RKO (cell line): ENCODE measurements around the gene SAFB2.
"Not testable (repeated sequence)": the region's sequence is repeated elsewhere in the genome, so short reads cannot be mapped to it uniquely, and the experiment has no call there.

Source experiments
- DNase-seq: peaks from one replicate; pipeline ENCODE4 v3.0.0-alpha.2; 2016; ENCODE audit warnings: low spot score

Gene SAFB2

DNA sequence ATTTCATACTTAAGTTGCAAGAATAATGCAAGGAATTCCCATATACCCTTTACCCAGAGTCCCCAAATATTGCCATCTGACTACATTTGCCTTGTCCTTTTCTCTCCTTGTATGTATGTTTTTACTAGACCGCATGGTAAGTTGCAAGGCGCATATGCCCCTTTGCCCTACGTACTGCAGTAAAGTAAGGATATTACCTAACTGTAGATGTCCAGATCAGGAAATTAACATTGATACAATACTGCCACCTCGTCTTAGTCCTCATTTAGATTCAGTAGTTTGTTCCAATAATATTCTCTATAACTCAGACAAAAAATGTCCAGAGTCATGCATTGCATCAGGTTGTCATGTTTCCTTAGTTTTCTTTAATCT lies 9.7 kb upstream of the SAFB2 start:
- DNase-seq = no peak

DNA sequence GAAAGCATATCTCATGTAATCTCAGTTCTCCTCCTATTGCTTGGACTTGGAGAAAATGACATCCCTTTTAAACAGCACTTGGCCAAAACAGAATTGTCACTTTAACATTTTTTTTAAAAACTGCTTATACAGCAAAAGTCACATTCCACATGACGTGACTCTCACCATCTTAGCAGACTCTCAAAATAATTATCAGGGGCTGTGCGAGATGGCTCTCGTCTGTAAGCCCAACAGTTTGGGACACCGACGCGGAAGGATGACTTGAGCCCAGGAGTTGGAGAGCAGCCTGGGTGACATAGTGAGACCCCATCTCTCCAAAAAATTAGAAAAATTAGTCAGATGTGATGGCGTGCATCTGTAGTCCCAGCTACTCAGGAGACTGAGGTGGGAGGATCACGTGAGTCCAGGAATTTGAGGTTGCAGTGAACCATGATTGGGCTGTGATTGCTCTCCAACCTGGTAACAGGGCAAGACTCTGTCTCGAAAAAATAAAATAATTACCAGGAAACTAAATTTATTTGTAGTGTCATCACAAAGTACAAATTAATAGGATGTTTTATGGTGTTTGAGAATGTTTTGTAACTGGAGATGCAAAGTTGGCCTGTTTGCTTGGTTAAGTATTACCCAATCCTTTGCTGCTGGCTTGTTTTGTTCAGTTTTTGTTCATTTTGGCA lies 9.1 kb upstream of the SAFB2 start:
- DNase-seq = no peak

DNA sequence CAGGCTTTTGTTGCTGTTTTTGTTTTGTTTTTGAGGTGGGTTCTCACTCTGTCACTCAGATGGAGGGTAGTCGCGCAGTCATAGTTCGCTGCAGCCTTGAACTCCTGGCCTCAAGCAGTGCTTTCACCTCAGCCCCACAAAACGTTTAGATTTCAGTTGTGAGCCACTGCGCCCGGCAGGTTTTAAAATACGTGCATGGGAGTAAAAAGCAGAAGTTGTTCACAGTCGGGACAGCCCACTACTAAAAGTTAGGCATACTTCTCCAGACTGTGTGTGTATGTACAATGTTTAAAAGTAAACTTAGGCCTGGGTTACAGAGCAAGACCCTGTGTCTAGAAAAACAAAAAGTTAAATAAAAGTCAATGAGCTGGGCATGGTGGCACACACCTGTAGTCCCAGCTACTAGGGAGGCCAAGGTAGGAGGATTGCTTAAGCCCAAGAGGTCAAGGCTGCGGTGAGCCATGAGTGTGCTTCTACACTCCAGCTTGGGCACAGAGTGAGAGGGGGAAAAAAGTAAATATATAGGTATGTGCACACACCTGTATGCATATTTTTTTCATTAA lies 6.4 kb upstream of the SAFB2 start:
- no peak for DNase-seq

DNA sequence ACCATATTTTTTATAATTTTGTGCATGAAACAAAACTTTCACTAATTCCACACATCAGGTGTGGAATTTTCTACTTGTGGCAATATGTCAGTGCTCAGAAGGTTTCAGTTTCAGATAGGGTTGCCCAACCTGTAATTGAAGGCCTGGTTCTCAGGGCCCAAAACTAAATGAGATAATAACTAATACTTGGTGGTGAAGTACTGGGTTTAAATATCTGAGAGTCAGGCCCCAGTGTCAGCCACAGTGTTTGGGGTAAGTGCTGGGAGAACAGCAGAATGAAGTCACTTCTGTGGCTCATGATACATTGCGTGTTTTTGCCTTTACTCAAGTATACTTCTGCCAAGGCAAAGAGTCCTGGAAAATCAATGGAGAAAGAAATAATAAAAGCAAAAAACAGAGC lies 5.9 kb upstream of the SAFB2 start:
- DNase-seq = no peak

DNA sequence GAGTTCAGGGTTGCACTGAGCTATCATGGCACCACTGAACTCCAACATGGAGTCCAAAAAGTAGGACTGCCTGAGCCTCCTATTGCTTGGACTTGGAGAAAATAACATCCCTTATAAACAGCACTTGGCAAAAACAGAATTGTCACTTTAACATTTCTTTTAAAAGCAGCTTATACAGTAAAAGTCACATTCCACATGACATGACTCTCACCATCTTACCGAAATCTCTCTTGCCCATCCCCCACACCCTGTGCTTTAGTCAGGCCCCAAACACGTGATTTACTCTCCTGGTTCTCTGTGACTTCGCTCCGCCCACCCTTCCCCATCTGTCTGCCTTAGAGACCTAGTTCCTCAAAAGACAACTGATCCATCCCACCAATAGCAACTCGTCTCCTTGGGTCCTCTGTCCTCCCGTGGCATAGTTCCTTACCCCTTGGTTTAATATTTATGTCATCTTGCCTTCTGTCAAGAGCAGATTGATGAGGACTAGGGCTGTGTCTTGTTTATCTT lies 4.9 kb upstream of the SAFB2 start:
- peak; percentile 21 for DNase-seq

DNA sequence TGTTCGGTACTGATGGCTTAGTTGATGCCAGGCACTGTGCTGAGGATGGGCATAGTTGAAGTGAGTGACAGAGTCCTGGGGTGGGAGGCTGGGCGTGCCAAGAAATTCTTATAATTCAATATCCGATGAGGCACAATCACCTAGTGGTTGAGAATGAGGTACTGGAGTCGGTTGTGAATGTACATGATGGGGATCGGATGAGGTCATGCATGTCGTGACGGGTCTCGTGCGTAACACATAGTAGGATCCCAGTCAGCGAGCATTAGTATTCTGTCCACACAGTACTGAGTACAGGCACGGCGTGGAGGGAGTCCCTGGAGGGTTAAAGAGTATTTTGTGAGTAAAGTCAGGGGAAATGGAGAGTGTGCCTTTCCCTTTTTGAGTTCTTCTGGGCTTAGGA lies 3.1 kb upstream of the SAFB2 start:
- DNase-seq = no peak

DNA sequence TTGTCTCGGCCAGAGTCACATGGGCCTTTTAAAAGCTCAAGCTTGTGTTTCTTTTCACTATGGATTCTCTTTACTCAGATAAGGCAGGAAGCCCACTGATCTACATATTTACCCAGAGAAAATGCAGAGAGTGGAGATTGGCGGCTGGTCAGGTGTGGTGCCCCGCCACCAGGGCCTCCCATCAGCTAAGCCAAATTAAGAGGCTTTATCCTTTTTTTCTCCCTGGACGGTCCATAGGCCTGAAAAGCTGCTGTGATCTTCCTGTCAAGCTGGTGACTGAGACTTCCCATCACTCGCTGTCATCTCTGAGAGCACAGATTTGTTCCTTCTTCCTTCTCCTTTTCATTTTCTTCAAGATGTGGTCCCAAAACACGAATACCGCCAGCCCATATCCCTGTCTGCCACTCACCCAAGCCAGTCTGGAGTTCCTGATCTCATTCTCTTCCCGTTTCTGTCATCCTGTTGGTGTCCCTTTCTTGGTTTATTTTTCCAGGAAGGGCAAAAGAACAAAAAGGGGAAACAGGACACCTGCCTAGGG lies 2.2 kb upstream of the SAFB2 start:
- DNase-seq = peak; percentile 11

DNA sequence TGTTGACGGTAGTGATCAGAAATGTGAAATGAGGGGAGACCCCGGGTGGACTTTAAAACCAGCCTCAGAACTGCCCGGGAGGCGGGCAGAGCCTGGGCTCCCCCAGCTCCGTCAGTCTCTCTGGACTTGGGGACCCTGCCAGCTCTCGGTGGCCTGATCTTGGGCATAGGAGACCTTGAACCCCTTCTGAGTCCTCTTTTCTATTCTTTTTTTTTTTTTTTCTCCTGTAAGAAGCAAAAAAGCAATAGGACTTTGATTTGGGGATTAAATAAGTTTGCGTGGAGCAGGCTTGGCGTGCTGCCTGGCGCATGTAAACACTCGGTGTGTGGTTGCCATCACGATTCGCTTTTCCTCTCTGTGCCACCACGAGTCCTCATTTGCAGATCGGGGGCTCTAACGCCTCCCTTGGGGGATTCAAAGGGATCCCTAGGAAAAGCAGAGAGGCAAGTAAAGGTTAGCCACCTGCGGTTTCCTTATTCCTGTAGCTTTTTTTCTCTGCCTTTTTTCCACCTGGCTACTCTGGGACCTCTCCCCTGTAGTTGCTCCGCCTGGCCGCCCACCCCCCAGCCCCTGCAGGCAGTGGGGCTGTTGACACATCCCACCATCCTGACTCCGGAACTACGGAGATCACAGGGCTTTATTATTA lies 1.6 kb upstream of the SAFB2 start:
- peak; percentile 47 for DNase-seq

DNA sequence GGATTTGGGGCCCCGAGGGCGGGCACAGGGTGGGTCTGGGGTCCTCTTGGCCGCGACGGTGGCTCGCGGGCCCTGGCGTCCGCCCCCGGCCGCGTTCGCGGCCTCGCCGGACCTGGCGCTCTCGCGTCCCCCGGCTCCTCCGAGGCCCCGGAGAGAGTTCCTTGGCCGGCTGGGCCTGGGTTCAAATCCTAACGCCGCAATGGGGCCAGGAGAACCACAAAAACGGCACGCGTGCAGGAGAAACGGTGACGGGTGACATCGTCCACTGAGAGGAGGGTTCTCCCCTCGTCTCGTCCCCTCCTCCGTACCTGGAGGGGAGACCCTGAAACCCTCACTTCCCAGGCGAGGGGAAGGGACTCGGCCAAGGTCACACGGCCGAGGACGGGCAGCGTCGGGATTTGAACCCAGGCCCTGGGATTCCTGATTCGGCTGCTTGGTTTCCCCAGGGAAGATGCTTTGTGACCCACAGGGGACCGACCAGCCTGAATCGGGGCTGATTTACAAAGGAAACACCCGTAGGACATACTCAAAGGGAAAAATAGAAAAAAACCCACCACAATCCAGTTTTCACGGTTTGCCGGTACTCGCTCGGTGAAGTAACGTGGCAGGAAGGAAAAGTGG lies 931 bp upstream of the SAFB2 start:
- peak; percentile 14 for DNase-seq

DNA sequence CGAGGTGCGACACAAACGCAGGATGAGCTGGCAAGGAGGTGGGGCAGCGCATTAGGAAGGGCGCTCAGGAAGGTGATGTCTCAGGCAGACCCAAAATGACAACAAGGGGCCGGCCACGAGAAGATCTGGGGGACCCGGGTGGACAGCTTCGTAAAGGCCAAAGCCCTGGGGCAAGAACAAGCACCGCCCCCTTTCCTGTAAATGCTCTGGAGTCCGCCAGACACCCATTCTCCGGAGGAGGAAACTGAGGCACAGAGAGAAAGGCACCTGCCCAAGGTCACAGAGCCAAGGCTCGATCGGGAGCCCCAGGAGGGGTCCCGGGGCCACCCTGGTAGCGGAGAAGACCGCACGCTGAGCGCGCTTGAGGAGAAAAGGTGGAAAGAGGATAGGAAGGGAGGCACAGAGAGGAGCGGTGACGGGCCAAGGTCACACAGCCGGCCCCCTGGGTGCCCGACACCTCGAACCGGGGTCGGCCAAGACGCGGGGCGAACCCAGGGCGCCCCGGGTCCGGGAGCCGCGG lies 571 bp downstream of the SAFB2 start:
- DNase-seq = peak; percentile 48

DNA sequence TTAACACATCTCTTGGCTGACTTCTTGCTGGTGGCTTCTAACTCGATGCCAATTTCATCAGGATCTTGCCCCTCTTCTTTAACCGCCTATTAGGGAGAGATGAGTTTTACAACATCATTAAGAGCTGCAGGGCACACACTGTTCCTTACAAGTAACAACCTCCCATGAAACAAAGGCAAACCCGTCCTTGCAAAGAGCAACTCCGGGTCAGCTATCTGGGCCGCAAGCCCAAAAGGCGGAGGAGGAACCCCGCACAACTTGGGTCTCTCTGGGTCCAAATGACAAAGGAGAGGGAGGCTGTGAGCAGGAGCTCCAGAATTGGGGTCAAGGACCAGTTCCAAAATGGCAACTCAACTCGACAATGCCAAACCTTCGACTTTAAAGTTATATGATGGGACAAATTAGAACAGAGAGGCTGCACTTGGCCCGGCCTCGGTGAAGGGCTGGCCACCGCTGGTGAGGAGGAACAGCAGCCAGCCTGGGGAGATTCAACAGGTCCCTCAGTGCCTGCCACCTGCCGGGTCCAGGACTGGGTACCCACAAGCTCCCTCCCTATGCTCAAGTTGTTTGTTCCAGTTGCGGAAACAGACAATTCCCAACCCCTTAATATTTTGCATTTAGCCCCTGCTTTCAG lies 1.1 kb downstream of the SAFB2 start:
- DNase-seq = no peak

DNA sequence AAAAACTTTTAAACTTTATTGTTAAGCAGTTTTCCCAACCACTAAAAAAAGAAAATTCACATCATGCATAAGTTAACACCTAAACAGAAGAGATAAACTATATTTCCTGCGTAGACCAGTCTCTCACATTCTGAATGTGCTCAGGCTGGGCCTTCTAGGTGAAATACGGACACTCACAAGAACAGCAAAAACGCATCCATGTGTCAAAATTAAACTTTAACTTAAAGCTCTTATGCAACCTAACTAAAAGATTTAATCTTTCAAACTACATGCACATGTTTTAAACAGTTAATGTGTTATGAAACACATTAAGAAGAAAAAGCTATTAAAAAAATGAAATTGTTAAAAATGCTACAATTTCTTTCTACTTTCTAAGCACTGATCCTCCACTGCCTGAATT lies 2.6 kb downstream of the SAFB2 start:
- no peak for DNase-seq

DNA sequence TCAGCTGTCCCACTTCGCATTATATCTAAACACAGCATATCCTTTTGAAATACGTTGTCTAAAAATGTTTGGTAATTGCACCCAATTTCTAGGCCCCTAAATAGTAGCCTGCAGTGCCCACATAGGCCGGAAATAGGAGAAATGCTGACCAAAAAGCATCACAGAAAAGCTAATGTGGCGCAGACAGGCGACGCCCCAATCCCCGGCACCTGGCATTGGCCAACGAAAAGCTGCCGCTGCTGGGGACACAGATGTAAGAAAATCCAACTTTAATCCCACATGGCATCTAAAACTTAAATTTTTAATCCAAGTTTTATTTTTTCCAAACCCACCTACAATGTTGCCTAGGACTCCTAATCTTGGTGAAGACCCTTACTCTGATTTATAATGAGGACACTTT lies 4.0 kb downstream of the SAFB2 start:
- no peak for DNase-seq

DNA sequence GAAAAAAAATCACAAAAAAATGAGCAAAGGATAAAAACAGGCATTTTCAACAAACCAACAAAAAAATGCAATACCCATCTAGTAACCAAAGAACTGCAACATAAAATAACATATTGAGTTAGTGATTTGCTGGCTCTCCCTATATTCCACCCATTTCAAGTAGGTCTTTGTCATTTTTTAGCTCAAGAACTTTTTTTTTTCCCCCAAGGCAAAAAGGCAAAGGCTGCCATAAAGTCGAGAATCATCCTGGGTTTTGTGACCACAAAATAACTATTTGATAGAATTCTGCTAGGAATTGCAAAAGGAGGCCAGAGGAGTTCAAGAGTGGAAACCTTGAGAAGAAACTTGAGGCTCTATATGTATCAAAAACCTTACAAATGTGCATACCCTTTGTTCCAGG lies 5.5 kb downstream of the SAFB2 start:
- DNase-seq = no peak

DNA sequence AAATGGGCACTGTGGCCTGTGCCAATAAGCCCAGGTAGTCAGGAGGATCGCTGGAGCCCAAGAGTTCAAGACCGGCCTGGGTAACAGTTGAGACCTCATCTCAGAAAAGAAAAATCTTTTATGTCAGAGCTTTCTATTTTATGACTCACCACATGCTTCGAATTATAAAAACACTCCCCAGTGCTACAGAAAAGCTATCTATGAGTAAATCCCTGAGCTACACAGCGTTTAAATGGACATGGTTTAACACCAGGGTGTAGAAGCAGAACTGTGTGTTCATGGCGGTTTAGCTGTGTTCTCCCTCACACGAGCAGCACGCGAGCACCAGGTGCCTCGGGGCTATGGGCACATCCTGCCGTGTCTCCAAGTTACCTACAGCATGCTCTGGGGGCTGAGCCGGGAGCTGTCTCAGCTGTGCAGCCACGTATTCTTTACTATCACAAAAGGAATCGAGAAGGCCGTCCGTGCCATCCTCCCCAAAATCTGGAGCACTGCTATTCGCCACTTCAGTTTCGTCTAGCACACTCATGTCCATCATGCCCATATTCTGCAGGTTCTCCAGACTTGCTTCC lies 6.7 kb downstream of the SAFB2 start:
- DNase-seq = no peak

DNA sequence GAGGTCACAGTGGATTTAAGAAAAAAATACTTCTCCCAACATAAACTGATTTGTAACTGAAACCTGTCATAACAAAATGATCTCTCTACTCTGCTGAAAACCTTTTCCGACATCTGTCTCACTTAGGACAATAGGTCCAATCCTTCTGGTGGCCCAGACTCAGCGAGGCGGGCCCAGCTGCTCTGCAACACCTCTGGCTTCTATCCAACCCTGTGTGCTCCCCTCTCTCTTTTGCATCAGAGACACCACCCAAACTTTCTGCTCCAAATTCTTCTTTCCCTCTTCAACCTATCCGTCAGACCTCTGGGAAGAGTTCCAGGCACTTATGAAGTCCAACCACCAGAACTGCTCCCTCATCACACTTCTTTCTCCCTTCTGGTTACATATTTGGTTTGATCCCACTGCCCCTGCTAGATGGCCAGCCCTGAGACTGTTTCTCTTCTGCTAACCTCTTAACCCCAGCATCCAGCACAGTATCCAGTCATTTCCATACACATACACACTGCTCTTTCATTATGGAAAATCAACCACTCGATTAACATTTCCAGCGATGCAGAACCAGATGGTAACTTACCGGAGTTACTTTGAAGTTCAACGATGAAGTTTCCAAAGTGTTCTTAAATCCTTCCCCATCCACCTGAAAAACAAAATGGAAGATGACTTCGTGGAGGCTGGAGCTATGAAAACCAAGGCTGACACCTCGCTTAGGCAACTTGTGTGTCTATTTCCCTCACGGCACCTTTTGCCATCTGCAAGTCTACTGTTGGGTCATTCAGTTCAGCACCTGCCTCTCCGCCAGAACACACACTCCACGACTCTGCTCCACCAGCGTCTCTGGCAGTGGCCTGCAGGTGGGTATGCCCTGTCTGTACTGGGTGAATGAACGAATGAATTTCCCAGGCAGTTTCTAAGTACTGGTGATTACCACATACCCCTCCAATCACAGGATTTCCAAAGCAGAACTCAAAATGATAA lies 9.4 kb downstream of the SAFB2 start:
- DNase-seq = no peak

DNA sequence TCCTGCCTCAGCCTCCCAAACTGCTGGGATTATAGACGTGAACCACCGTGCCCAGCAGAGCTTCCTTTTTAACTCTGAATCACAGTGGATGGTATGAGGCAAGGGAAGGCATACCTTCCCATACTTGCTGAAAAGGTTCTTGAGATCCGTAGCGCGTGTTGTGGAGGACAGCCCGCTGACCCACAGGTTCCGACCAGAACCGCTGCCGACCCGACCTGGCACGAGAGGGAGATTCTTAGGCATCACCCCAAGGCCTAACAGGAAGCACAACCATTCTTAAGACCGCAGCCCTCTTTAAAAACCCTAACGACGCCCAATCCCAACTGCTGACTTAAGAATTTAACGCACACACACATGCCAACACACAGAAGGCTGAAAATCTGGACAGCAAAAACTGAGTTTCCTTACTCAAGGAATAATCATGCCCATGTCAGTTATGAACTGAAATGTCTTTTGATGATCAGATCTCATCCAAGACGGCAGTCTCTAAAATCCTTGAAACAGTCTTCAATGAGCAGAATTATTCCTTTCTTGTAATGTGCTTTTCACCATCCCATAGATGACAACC lies 12.6 kb downstream of the SAFB2 start:
- no peak for DNase-seq

DNA sequence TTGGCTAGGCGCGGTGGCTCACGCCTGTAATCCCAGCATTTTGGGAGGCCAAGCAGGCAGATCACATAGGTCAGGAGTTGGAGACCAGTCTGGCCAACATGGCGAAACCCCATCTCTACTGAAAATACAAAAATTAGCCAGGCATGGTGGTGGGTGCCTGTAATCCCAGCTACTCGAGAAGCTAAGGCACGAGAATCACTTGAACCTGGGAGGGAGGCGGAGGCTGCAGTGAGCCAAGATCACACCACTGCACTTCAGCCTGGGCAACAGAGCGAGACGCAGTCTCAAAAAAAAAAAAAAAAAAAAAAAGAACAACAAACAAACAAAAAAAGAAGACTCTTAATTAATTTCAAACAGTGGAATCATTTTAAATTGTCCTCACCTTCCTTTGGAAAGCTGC lies 13.8 kb downstream of the SAFB2 start:
- DNase-seq = not testable (repeated sequence)

DNA sequence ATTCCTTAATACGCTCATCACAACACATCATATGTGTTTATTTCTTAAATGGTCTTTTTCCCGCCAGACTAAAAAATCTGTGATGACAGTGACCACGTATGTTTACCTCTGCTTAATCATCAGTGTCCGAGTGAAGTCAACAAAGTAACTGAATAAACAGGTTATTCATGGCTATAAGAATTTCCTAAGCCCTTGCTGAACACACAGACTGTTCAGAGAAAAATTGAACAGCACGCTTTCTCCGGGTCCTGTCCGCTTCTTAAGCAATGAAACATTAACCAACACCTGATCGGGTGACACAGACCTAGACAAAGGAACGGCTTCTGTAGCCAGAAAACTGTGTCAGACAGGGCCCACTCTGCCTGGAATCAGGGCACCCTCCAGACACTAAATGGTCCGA lies 14.3 kb downstream of the SAFB2 start:
- DNase-seq = no peak
